DMS 273 (cell line): ENCODE results near the gene FAM13A.

Source experiments
- DNase-seq: peaks from one replicate; lab custom pipeline; 2025; ENCODE audit not compliant: unreplicated experiment; lab: John Stamatoyannopoulos, UW

Gene FAM13A

DNA sequence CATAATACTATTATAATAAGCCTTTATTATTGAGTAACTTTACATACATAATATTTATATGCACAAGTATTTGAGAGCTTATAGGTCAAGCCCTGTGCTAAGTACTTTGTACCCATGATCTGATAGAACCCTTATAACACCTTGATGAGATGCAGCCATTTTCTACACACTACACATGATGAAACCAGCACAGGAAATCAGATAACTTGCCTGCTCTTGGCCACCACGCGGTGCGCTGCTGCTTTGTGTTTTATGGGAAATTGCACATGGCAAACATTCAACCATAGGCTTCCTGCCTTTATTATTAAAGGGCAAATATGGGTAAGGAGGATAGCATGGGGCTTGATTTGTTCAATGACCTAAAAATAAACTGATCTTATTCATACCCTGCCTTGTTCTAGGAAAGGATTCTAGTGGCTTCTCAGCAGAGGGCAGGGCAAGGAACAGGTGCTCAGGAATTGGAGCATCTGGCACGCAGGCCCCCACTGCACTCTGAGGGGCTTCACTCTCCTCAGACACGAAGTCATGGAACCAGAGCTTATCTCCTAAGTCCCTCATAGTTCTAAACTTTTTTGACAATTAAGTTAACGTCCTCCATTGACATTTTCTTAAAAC, 327.7 kb downstream of the FAM13A start:
- no peak for DNase-seq

DNA sequence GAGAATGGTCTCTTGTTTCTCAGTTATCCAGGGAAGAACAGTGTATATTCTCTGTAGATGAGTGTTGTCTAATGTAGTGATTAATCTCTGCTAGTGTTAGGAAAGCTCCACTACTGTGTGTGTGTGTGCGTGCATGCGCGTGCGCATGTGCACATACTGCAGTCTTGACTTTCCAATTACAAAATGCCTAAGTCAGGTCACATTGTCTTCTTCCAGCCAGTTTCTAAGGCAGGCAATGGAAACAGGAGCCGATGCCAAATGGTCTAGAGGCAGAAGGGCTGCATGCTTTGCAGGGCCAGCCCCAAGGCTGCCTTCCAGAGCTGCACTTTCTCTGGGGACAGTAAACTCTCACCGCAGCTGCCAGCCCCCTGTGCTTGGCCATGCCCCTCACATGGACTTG, 328.8 kb downstream of the FAM13A start:
- DNase-seq, result no peak

DNA sequence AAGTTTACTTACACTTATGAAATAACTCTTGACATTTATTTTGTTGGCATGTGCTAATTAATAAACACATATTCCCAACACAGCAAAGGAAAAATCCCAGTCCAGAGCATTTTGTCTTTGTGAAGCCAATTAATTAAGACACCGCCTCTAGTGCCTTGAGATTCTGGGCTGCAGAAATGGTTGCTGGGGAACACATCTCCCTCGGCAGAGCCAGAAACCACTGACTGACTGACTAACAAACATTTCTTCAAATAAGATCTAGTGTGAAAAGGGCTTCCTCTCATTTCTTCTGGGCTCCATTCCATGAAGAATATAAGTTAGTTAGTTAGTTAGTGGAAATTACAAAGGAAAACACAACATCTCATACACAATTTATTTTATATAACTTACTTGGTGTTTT, 331.0 kb downstream of the FAM13A start:
- no peak for DNase-seq

DNA sequence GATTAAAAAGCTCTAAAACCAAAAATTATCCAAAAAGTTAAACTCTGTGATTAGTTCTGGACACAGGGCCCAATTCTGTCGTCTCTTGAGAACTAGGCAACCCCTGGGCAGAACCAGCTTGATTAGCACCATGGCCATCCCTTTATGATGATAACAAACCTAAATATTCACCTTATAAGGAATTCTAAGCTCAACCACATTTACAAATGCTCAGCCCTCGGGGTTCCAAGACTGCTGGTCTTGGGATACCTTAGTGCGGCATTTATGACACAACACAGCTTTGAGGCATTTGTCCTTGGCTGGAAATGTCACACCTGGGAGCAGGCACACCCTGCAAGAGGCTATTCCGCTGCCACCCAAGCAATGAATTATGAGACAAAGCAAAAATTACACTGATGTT, 331.8 kb downstream of the FAM13A start:
- DNase-seq, result no peak

DNA sequence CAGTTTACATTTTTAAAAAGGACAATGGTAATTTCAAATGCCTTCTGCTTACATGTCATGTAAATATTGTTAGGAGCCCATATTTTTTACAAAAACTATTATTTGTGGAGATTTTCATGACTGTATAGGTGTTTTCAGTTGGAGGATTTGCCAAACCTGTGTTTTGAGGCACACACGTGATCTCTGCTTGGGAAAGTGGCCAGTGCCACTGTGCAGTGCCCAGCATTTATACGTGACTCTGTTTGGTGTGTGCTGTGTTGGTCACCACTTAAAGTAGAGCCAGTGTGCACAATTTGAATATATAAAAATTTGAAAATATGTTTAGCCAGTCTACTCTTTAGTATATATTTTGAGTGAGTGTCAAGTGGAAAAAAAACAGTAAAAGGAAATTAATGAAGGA, 332.6 kb downstream of the FAM13A start:
- DNase-seq, result no peak

DNA sequence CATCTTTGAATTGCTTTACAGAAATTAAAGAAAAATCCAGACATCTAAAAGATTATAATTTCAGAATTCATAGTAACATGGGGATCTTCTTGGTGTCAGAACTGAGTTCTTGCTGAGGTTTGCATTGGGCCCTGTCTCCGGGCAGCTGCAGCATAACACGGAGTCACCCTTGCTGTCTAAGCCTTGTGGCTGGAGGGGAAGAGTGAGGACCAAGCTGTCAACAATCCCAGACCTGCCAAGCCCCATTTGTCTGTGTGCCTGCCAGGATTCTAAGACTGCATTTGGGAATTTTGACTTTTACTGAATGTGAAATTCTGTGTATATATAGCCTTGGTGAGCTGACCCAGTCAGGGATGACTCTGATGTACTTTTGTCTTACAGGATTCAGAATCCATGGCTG, 334.2 kb downstream of the FAM13A start:
- DNase-seq, result no peak

DNA sequence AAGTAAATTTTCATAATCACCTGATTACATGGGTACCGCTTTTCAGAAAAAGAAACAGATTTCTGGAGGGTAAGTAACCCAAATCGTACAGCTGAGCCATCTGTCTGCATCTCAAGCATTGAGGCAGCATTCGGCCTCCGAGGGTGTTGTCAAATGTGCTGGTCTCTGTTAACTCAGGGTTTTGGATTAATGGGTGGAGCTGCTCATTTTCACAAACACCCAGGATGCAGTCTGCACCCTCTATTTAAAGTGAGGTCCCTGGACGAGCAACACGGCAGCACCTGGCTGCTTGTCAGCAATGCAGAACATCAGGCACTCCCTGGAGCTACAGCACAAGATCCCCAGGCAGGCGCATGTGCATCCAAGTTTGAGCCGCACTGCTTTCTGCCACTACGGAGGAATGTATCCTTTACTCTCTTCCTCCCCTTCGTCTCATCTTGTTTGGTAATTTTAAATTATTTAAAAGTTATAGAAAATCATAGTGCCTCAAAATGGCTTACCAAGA, 334.7 kb downstream of the FAM13A start:
- no peak for DNase-seq

DNA sequence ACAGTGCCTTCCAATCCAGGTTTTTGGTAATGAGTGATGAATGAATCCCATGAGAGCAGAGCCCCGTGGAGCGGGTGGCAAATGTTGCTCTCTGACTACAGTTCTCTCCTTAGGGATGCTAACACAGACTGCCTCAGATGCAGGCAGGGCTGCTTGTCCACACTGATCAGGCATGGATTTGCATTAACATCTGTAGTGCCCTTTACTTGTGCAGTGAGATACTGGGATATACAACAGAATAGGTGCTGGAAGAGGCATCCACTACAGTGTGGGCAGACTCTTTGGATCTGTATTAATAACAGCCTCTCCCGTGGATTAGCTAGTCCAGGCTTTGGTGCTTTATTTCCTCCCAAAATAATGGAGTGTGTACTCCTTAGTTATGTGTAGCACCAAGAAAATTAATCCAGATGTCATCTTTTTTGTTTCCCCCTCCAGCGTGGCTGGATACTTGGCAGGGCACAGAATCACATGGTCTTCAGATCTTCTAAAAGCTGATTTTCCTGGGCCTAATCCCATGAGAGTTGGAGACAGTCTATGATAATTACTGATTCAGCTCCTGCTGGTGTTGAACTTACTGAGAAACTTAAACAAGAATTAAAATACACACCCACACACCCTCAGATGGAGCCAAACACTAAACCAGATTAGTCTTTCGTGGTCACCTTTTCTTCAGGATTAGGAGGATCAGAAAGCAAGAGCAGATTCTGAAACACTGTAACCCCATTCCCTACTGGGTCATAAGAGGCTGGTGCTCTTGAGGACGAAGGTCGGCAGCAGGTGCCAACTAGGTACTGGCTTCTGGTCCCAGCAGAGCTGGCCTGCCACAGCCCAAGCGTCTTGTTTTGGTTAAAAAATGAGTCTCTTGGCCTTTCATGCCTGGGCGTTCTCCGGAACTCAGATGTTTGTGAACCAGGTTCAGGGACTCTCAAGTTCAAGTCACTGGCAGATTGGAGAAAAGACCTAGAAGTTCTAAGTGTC, 336.2 kb downstream of the FAM13A start:
- DNase-seq, result peak; percentile 6

DNA sequence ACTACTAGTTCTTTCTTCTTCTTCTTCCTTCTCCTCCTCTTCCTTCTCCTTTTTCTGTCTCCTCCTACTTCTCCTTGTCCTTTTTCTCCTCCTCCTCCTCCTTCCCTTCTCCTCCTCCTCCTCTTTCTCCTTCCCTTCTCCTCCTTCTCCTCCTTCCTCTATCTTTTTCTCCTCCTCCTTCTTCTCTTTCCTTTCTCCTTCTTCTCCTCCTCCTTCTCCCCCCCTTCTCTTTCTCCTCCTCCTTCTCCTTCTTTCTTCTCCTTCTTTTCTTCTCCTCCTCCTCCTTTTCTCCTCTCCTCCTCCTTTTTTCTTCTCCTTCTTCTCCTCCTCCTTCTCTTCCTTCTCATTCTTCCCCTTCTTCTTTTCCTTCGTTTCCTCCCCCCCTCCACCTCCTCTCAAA, 337.6 kb downstream of the FAM13A start:
- DNase-seq, result no peak

DNA sequence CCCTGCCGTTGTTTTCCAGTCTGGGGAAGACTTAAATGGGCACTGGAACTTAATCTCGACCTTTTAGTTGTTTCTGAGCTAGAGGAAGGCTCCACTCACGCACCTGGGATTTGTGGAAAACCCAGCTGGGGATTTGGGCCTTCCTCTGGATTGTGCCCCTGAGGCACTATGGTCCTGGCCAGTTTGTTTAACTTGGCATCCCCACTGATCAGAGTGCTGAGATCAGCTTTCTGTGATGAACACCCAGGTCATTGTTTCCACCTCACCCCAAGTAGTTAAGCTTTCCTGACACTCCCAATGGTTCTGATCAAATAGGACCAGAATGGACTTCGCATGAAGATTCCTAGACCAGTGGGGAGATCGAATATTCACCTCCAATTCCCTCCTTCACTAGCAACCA, 338.9 kb downstream of the FAM13A start:
- no peak for DNase-seq

DNA sequence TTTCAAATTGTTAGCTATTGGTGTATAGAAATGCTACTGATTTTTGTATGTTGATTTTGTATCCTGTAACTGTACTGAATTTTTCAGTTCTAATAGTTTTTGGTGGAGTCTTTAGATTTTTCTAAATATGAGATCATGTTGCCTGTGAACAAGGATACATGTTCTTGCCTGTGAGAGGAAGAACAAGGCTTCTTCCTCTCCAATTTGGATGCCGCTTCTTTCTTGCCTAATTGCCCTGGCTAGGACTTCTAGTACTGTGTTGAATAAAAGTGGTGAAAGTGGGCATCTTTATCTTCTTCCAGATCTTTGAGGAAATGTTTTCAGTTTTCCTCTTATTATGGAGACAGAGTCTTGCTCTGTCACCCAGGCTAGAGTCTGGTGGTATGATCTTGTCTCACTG, 343.2 kb downstream of the FAM13A start:
- DNase-seq, result no peak

DNA sequence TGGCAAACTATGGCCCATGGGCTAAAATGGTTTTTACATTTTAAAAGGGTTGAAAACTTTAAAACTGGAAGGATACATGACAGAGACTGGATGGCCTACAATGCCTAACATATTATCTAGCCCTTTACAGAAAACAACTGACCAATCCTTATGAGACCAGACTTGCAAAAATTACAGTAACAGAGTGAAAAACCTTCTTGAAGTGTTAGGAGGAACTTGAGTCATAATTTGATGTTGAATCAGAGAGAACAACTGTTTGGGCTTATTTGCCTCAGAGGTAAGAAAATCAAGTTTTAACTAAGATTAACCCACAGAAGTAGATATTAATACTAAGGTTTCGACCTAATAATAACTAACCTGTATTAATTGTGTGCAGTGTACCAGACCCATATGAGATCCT, 347.0 kb downstream of the FAM13A start:
- DNase-seq, result no peak

DNA sequence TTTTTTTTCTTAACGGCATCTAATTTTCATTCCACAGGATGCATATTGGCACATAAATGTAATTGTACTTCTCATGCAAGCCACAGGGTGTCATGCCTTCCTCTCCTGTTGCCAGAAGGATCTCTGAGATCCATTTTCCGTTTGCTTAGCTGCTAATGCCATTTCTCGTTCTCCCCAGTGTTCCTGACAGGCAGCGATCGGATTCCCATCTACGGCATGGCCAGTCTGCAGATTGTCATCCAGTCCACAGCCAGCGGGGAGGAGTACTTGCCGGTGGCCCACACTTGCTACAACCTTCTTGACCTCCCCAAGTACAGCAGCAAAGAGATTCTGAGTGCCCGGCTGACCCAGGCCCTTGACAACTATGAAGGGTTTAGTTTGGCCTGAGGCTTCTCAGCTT, 350.4 kb downstream of the FAM13A start:
- DNase-seq, result peak; percentile 33

DNA sequence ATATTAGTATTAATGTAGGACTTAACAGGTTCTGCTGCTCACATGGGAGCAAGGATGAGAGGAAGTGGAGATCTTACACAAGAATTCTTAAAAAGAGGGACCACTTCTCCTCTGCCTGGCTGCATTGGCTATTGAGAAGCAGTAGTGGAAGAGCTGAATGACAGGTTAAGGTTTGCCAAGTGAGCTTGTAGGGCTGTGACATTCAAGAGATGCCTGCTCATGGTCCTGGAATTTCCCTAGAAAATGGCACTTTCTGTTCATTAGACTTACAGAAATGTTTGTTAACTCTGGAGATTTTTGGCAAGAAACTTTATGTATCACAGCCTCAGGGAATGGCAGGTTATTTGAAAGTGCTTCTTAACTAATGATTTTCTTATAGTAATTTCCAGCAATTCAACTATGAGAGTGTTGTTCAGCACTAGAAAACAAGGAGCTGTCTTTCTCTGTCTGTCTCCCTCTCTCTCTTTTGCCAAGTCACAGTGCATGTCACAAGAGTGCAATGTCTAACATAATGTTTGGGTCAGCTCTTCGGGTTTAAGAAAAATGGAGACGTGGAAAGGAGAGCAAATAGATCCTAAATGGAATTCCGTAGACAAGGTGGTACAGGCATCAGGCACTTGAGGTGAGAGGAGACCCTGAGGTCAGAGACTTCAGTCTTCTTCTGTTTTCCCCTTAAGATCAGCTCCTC, 351.0 kb downstream of the FAM13A start:
- DNase-seq, result no peak

DNA sequence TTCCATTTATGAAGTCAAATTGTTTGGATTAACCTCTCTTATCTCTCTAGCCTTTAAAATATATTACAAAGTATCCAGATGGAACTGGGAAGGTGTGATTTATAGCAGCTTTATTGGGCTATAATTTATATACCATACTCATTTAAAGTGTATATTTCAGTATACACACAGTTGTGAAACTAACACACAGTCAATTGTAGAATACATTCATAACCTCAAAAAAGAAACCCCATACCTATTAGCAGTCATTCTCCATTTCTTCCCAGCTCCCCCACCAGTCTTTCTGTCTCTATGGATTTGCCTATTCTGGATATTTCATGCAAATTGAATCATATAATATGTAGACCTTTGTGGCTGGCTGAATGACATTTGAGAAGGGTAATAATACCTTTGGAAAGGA, 351.8 kb downstream of the FAM13A start:
- DNase-seq, result no peak

DNA sequence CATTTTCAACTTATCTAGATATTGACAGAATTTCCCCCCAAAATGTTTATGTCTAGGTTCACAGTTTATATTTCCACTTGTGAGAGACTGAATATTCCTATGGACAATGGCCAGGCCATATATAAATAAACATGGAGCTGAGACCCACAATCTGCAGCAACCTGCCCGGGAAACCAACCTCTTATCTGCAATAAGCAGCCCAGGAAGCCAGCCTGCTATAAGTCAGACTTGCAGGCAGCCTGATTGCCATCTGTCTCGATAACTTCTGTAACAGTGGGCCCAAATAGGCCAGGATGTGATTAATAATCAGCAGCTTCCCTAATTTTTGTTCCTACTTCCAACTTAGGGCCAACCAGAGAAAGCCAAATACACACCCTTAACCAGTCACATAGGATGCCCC, 354.2 kb downstream of the FAM13A start:
- DNase-seq, result peak; percentile 13

DNA sequence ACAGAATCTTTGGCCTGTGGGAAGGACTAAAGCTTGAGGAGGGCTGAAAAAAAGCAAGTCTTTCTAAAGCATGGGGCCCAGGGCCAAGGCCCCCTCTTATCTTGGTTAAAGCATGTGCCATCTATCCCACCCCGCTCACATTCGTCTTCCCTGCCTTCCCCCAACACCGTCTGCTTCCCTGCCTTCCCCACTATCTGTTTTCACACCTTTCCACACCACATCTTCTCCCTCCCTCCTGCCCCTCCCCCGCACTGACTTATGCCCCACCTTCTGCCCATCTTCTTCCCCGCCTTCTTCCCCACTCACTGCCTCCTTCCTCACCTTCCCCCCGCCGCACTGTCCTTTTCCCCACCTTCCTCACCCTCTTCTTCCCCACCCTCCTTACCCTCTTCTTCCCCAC, 358.5 kb downstream of the FAM13A start:
- no peak for DNase-seq

DNA sequence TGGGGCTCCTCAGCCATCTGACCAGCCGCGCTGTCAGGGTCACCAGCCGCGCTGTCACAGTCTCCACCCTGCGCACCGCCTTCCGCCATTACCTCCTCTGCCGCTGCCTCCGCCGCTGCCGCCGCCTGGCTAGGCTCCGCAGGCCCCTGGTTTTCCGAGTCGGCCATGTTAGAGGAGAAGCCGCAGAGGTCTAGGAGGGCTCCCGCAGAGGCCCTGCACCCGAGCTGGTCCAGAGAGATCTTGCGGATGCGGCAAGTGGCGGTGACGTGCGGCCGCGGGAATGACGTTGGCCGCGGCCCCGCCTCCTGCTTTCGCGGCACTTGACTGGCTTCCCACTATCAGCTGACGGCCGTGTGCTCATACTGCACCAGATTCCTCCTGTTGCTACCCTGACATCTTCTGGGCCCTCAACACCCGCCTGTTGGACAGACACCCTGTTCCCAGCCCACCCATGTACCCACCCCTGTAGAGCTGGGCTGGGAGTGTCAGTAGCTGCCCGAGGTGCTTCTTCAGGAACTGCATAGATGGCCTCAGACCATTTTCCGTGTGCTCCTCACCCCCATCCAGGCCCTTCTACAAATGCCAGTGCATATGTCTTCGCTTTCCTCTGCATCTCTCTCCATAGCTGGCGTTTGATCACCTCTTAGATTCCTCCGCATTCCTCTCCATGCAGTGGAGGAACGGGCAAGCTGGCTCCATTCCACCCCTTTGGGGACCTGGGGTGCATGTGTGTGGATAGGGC, 359.2 kb downstream of the FAM13A start, which contains the start of gene NAP1L5:
Gene NAP1L5, minus strand, starts transcription at position 242 of the 742 bp plus-strand sequence. Its CDS starts 75 bp downstream, at position 167.
- DNase-seq, result no peak

DNA sequence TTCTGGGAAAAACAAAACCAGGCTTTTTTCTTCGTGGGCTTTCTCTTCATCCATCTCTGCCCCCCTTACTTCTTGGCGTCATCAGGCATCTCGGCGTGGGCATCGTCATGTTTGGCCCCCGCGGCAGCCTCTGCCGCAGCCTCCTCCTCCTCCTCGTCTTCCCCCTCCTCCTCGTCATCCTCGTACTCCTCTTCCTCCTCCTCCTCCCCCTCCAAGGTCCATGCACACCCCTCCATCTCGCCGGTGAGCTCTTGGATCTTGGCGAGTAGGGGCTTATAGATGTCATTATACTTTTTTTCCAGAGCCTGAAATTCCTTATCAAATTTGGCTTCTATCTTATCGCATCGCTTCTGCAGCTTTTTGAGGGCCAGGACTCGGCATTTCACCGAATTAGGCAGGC, 359.8 kb downstream of the FAM13A start:
- DNase-seq, result no peak

DNA sequence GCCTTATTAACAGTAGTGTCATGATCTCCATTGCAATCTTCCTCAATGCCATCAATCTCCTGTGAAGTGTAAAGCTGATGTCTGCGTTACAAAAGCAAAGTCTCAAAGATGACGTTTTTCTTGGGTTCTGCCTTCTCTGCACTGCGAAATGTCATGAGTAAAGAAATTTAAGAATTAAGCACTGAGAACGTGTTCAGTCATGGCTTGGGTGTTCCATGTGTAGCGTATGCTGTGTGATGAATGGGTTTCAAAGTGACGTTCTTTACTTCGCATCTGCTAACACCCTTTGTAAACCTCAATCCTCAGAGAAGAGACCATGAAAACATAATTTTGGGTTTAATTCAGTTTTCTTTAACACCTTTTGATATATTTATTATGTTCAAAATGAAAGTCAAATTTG, 360.4 kb downstream of the FAM13A start:
- no peak for DNase-seq

DNA sequence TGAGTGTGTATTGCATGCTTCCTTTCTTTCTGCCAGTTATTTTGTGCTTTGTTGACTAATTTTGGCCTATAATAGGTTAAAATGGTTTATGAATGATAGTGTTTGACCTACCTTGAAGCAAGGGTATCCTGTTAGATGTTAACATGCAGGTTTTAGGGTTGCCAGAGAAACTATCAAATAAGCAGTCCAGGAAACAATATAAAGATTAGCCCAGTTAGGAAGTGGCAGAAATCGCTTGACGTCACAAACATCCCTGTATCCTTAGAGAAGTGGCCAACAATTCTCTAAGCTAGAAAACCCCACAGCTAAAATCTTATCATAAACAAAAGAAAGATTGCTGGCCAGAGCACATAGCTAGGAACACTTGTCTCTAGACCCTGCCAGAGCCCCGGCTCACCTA, 363.2 kb downstream of the FAM13A start:
- DNase-seq, result no peak
